KOPT-K1 (cell line): Measurements from ENCODE around the gene RAP1A.

Experiments used
- H3K27ac ChIP-seq: fragments of 200-600 bp; sonication (generic); 2 replicates; pipeline ENCODE4 v1.5.1; 2016; ENCODE audit warnings: antibody characterized with exemption, mild to moderate bottlenecking, low read depth, low read length; ENCODE audit not compliant: poor library complexity, severe bottlenecking
- H3K36me3 ChIP-seq: fragments of 200-600 bp; sonication (generic); 2 replicates; pipeline ENCODE4 v1.5.1; 2017; ENCODE audit warnings: antibody characterized with exemption, mild to moderate bottlenecking, low read length, moderate library complexity; ENCODE audit not compliant: insufficient read depth
- H3K9me3 ChIP-seq: fragments of 200-600 bp; sonication (generic); 2 replicates; pipeline ENCODE4 v1.5.1; 2017; ENCODE audit warnings: antibody characterized with exemption, low read length, mild to moderate bottlenecking; ENCODE audit not compliant: insufficient read depth, poor library complexity, severe bottlenecking

RAP1A gene

GRCh38 chr1:111592389-111593361, 26.9 kb upstream of the RAP1A start:
- Histone ChIP-seq H3K36me3 (no peaks in the 10 kb centered on the region), H3K27ac (peak overlapping the region; percentile 58), H3K9me3 (no peaks in the 10 kb centered on the region)

GRCh38 chr1:111593403-111594305, 25.9 kb upstream of the RAP1A start:
- H3K9me3 ChIP-seq: no peaks in the 10 kb centered on the region
- peak overlapping the region; percentile 58 for H3K27ac ChIP-seq
- H3K36me3 ChIP-seq: no peaks in the 10 kb centered on the region

GRCh38 chr1:111594306-111594693, 25.3 kb upstream of the RAP1A start:
- no peak overlapping the region for H3K27ac ChIP-seq
- H3K36me3 ChIP-seq: no peaks in the 10 kb centered on the region
- no peaks in the 10 kb centered on the region for H3K9me3 ChIP-seq

GRCh38 chr1:111595807-111596206, 23.8 kb upstream of the RAP1A start:
- H3K36me3 ChIP-seq: no peaks in the 10 kb centered on the region
- no peaks in the 10 kb centered on the region for H3K9me3 ChIP-seq
- H3K27ac ChIP-seq: no peak overlapping the region

GRCh38 chr1:111596499-111596898, 23.1 kb upstream of the RAP1A start:
- no peaks in the 10 kb centered on the region for H3K36me3 ChIP-seq
- H3K9me3 ChIP-seq: no peaks in the 10 kb centered on the region
- H3K27ac ChIP-seq: peak overlapping the region; percentile 36

GRCh38 chr1:111597426-111597825, 22.2 kb upstream of the RAP1A start:
- H3K9me3 ChIP-seq: no peaks in the 10 kb centered on the region
- no peaks in the 10 kb centered on the region for H3K36me3 ChIP-seq

GRCh38 chr1:111598544-111598943, 21.0 kb upstream of the RAP1A start:
- Histone ChIP-seq H3K27ac (peak overlapping the region; percentile 68), H3K9me3 (no peaks in the 10 kb centered on the region), H3K36me3 (no peaks in the 10 kb centered on the region)

More at GRCh38 chr1:111597426-111597825, 22.2 kb upstream of the RAP1A start:
- H3K27ac ChIP-seq: no peak overlapping the region

- H3K27ac ChIP-seq: no peak overlapping the region
- no peaks in the 10 kb centered on the region for H3K36me3 ChIP-seq
- H3K9me3 ChIP-seq: no peaks in the 10 kb centered on the region
Observed at GRCh38 chr1:111599781-111600693, 19.6 kb upstream of the RAP1A start.

GRCh38 chr1:111600886-111601386, 18.7 kb upstream of the RAP1A start:
- H3K36me3 ChIP-seq: no peaks in the 10 kb centered on the region
- no peak overlapping the region for H3K27ac ChIP-seq
- no peaks in the 10 kb centered on the region for H3K9me3 ChIP-seq

GRCh38 chr1:111602302-111602701, 17.3 kb upstream of the RAP1A start:
- H3K27ac ChIP-seq: no peak overlapping the region
- H3K9me3 ChIP-seq: no peaks in the 10 kb centered on the region
- no peaks in the 10 kb centered on the region for H3K36me3 ChIP-seq

- Histone ChIP-seq H3K36me3 (no peaks in the 10 kb centered on the region), H3K9me3 (no peaks in the 10 kb centered on the region), H3K27ac (peak overlapping the region; percentile 71)
Observed at GRCh38 chr1:111602974-111603373, 16.6 kb upstream of the RAP1A start.

GRCh38 chr1:111603979-111604378, 15.6 kb upstream of the RAP1A start:
- Histone ChIP-seq H3K9me3 (peaks cover 4% of the 10 kb centered on the region), H3K36me3 (no peaks in the 10 kb centered on the region), H3K27ac (peak overlapping the region; percentile 71)

- Histone ChIP-seq H3K27ac (peak overlapping the region; percentile 71), H3K9me3 (peaks cover 5% of the 10 kb centered on the region), H3K36me3 (no peaks in the 10 kb centered on the region)
Observed at GRCh38 chr1:111604931-111605330, 14.7 kb upstream of the RAP1A start.

GRCh38 chr1:111605576-111605975, 14.0 kb upstream of the RAP1A start:
- no peaks in the 10 kb centered on the region for H3K36me3 ChIP-seq
- H3K27ac ChIP-seq: peak overlapping the region; percentile 71
- H3K9me3 ChIP-seq: peaks cover 5% of the 10 kb centered on the region
